Esophagus squamous epithelium (tissue), 4 donors: ENCODE data around the gene ITSN1.

Experiments
- CTCF ChIP-seq, 6 experiments: fragments of 450-650 bp in 4 of 6; fragments of 200-600 bp in 2 of 6; sonication (generic) in 2 of 6; IDR thresholded peaks; one replicate each; pipeline ENCODE4 v1.5.1; 2016 to 2019; ENCODE audit warnings: antibody characterized with exemption in 6 of 6, mild to moderate bottlenecking in 4 of 6, moderate library complexity in 4 of 6
- POLR2A ChIP-seq, 4 donors: fragments of 450-650 bp; IDR thresholded peaks; one replicate each; pipeline ENCODE4 v1.6.1; 2017; ENCODE audit warnings: antibody characterized with exemption in 4 of 4, mild to moderate bottlenecking in 4 of 4, moderate library complexity in 3 of 4

- TF ChIP-seq CTCF (IDR thresholded peaks at IDR 0.05): no peak
- TF ChIP-seq POLR2A (IDR thresholded peaks at IDR 0.05): no peak
Observed at GRCh38 chr21:33622253-33622652, 20.0 kb upstream of the ITSN1 start.
